Pancreas (tissue), 10 donors: ENCODE results near the gene PLG. TPM values are rescaled to one million over a fixed set of nuclear protein-coding genes. Genes with fewer than 3 reads are reported as not detected.

ENCODE experiments used
- ATAC-seq, 4 donors: fragments of 200-7000 bp; cut with Tn5 transposase; one replicate each; pipeline versions ENCODE4 v1.8.0 to v1.9.1; 2020; ENCODE audit warnings: mild to moderate bottlenecking in 4 of 4, moderate library complexity in 4 of 4
- DNase-seq, 6 donors: peaks; one replicate each; pipeline ENCODE4 v3.0.0-alpha.2; 2020
- FAIRE-seq: peaks from 2 replicates; lab custom pipeline; 2012; peaks lifted over from hg19 to GRCh38; lab: Jason Lieb, UNC
- H3K27ac ChIP-seq, 4 donors: fragments of 200-600 bp; sonication (generic); 1 replicate in 3 of 4; 2 replicates in 1 of 4; pipeline versions ENCODE4 v1.5.0 to v1.8.0; 2020
- H3K27me3 ChIP-seq, 4 donors: fragments of 200-600 bp; one replicate each; pipeline ENCODE4 v1.8.0; 2021
- H3K36me3 ChIP-seq, 3 donors: fragments of 200-600 bp; sonication (generic) in 1 of 3; one replicate each; pipeline versions ENCODE4 v1.5.0 to v1.8.0; 2020 to 2021
- H3K4me1 ChIP-seq, 3 donors: fragments of 200-600 bp; one replicate each; pipeline ENCODE4 v1.8.0; 2021
- H3K4me3 ChIP-seq, 4 donors: fragments of 200-600 bp; sonication (generic) in 2 of 4; one replicate each; pipeline versions ENCODE4 v1.5.0 to v1.8.0; 2020 to 2021
- H3K9me3 ChIP-seq, 4 donors: fragments of 200-600 bp; one replicate each; pipeline ENCODE4 v1.8.0; 2021
- WGBS, 2 donors: extraction: QIAGEN DNeasy Blood & Tissue Kit; methylation state at CpG; one replicate each; pipeline ENCODE4 v1.1.7; 2013; 5-methylcytosine and 5-hydroxymethylcytosine counted together
- intact Hi-C, 3 donors: fragments of 100-400 bp; cut with DNase I; formaldehyde crosslinking; loops; one replicate each; pipeline versions ENCODE4 v1.11.1 to v1.14.2; 2022
- polyA plus RNA-seq, 2 donors: library from polyadenylated mRNA; stranded (reverse); fragments of 200-250 nt; gene quantifications; one replicate each; pipeline ENCODE4 v1.2.3, GENCODE V29; 2013
- total RNA-seq, 6 donors: library from RNA; stranded (reverse); fragmentation: NEBNext Ultra II Directional in 4 of 6; extraction: Animal tissue kit (Norgen Biotek cat#: 25700) in 4 of 6; gene quantifications; one replicate each; pipeline versions ENCODE4 v1.2.1 to v1.2.4, GENCODE V29; 2021 to 2023
- TF ChIP-seq, protein P1 (sequence below), 4 donors: fragments of 200-600 bp; sonication (generic) in 3 of 4; IDR thresholded peaks; one replicate each; pipeline versions ENCODE4 v1.5.0 to v1.8.0; 2021; ENCODE audit warnings: antibody characterized with exemption in 4 of 4
- donor health status: healthy with polysubstance abuse.
- donor health status: DM: no; HTN: no; CAD: no; lungs with moderate emphysema.
- donor health status: DM: no; HTN: no; CAD: no.
- donor health status: control.
- donor health status: control.
- donor health status: Bipolar disorder and iron deficiency.
- donor health status: DM: yes; HTN: yes; CAD: no.
- donor health status: DM: no; HTN: no; CAD: no.
- donor health status: DM: no; HTN: no; CAD: no.
- donor health status: DM: yes; HTN: yes; CAD: no.

The PLG gene
- total and polyA plus RNA-seq, 8 donors: 0.02 to 1.8 (median 0.21) TPM; not detected in 5

GRCh38 chr6:160766657-160766988 lies 64.6 kb downstream of the PLG start:
- FAIRE-seq (no peak), ATAC-seq (peak; percentile 53 to 65 (median 58)), DNase-seq (no peak)
- Histone ChIP-seq H3K27ac (no peak overlapping the region), H3K4me3 (peak overlapping the region; percentile 24 to 68 (median 52)), H3K9me3 (no peaks in the 10 kb centered on the region), H3K27me3 (no peaks in the 10 kb centered on the region), H3K4me1 (no peaks in the 10 kb centered on the region), H3K36me3 (no peaks in the 10 kb centered on the region)
- TF ChIP-seq, protein P1, sequence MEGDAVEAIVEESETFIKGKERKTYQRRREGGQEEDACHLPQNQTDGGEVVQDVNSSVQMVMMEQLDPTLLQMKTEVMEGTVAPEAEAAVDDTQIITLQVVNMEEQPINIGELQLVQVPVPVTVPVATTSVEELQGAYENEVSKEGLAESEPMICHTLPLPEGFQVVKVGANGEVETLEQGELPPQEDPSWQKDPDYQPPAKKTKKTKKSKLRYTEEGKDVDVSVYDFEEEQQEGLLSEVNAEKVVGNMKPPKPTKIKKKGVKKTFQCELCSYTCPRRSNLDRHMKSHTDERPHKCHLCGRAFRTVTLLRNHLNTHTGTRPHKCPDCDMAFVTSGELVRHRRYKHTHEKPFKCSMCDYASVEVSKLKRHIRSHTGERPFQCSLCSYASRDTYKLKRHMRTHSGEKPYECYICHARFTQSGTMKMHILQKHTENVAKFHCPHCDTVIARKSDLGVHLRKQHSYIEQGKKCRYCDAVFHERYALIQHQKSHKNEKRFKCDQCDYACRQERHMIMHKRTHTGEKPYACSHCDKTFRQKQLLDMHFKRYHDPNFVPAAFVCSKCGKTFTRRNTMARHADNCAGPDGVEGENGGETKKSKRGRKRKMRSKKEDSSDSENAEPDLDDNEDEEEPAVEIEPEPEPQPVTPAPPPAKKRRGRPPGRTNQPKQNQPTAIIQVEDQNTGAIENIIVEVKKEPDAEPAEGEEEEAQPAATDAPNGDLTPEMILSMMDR (IDR thresholded peaks at IDR 0.05): no peak
- intact Hi-C loops: no loop called here
- WGBS, 2 donors: 11 to 15% methylated on average over 7 of the region's 7 CpGs

GRCh38 chr6:160766989-160767646 lies 65.1 kb downstream of the PLG start:
- H3K36me3 ChIP-seq: no peaks in the 10 kb centered on the region
- H3K4me1 ChIP-seq: no peaks in the 10 kb centered on the region
- FAIRE-seq: no peak
- ATAC-seq: peak; percentile 99
- H3K27ac ChIP-seq: no peak overlapping the region
- WGBS, 2 donors: 0 to 1% methylated on average over 38 to 55 of the region's 55 CpGs
- TF ChIP-seq, protein P1 (IDR thresholded peaks at IDR 0.05): peak; percentile 65 to 85 (median 83)
- DNase-seq: peak; percentile 72 to 94 (median 87)
- no peaks in the 10 kb centered on the region for H3K27me3 ChIP-seq
- intact Hi-C loops: no loop called here
- H3K4me3 ChIP-seq: peak overlapping the region; percentile 24 to 68 (median 52)
- no peaks in the 10 kb centered on the region for H3K9me3 ChIP-seq

GRCh38 chr6:160767647-160768019 lies 65.6 kb downstream of the PLG start:
- DNase-seq (no peak), FAIRE-seq (no peak), ATAC-seq (no peak)
- WGBS, 2 donors: 31 to 39% methylated on average over 5 of the region's 5 CpGs
- Histone ChIP-seq H3K4me1 (no peaks in the 10 kb centered on the region), H3K27ac (no peak overlapping the region), H3K4me3 (peak overlapping the region in 3 of 4 donors; percentile 49 to 68 (median 55)), H3K9me3 (no peaks in the 10 kb centered on the region), H3K27me3 (no peaks in the 10 kb centered on the region), H3K36me3 (no peaks in the 10 kb centered on the region)
- TF ChIP-seq, protein P1 (IDR thresholded peaks at IDR 0.05): no peak
- intact Hi-C loops: no loop called here

DNA sequence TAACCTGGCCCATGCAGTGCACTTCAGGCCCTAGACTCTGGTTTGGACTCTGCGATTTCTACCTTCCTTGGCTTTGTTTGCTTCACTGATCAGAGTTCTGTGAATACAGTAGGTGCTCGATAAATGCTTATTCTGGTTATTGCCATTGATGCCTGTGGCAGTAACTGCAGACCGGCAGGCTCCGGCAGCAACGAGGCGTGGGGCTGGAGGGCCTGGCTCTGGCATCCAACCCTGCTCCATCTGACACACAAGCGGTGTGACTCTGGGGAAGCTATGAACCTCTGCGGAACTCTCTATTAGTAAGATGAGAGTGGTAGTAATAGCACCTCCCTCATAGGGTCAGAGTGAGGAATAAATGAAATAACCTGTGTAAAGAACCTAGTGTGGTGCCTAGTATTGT lies 66.1 kb downstream of the PLG start:
- Histone ChIP-seq H3K4me3 (no peak overlapping the region), H3K27me3 (no peaks in the 10 kb centered on the region), H3K9me3 (no peaks in the 10 kb centered on the region), H3K36me3 (no peaks in the 10 kb centered on the region), H3K27ac (no peak overlapping the region), H3K4me1 (no peaks in the 10 kb centered on the region)
- TF ChIP-seq, protein P1 (IDR thresholded peaks at IDR 0.05): no peak
- DNase-seq (peak in 1 of 6 donors; percentile 15), FAIRE-seq (no peak), ATAC-seq (no peak)
- intact Hi-C loops: no loop called here
- WGBS, 2 donors: 84 to 93% methylated on average over 8 of the region's 8 CpGs

DNA sequence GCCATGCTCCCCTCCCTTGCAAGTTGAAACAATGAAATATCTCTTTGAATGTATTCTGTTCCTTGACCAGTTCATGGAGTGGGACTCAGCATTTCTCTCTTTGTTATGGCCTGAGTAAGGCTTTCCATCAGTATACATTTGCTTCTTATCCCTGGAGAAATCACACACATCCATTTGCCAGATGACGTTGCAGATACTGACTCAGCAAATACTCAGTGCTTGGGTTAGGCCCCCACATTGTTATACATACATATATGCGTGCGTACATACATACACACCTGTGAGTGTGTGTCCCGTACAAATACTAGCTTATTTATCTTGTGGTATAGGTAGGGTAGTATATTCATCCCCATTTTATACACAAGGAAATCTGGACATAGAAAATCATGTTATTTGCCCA lies 72.4 kb downstream of the PLG start:
- H3K9me3 ChIP-seq: no peaks in the 10 kb centered on the region
- no peak overlapping the region for H3K27ac ChIP-seq
- H3K4me3 ChIP-seq: no peak overlapping the region
- intact Hi-C loops: no loop called here
- no peak for ATAC-seq
- no peak for FAIRE-seq
- TF ChIP-seq, protein P1 (IDR thresholded peaks at IDR 0.05): no peak
- no peak for DNase-seq
- 77 to 79% methylated on average over 4 of the region's 4 CpGs for WGBS, 2 donors
- H3K27me3 ChIP-seq: no peaks in the 10 kb centered on the region
- H3K36me3 ChIP-seq: no peaks in the 10 kb centered on the region
- H3K4me1 ChIP-seq: no peaks in the 10 kb centered on the region
